SKM-1 treated with dmso at 0.1 percent for 144 hours (cell line): Measurements from ENCODE around the gene SLC35B4.

Experiments
- DNase-seq: peaks from one replicate; lab custom pipeline; 2025; ENCODE audit not compliant: unreplicated experiment; lab: John Stamatoyannopoulos, UW

SLC35B4 gene

GRCh38 chr7:134293002-134293740 lies 23.6 kb downstream of the SLC35B4 start:
- DNase-seq, result peak; percentile 71

DNA sequence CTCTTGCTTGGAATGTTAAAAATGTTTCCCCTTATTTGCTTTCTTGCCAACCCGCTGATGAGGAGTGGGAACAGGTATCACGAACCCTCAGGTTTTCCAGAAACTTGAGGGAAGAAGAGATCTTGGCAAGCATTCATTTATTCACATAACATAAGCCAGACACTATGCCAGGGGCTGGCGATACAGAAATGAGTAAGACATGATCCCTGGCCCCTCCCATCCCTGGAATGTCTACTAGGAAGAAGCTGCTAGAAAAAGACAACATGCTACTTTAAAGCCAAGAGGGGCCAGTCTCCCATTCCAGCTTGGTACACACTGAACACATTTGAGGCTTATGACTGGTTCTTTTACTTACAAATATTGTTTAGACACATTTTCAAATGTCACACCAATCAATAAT lies 26.4 kb downstream of the SLC35B4 start:
- DNase-seq, result no peak

GRCh38 chr7:134289841-134290240 lies 26.9 kb downstream of the SLC35B4 start:
- no peak for DNase-seq

DNA sequence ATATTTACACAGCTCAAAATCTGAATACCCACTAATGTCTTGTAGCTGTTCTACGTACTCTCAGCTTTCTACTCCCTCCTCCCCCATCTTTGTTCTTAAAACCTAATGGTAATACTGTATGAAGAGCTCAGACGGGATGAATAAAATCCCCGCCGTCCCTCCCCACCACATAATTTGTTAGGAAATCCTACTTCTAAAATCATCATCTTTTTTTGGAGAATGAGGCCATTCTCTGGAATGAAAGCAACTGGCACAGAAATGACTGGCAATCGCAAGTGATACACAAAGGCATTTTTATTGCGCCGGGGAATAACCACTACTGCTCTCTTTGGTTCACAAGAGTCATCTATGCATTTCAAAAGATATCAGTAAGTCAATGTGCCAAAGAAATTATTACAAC lies 27.3 kb downstream of the SLC35B4 start:
- no peak for DNase-seq

- no peak for DNase-seq
Observed at GRCh38 chr7:134287916-134288659, 28.6 kb downstream of the SLC35B4 start.

DNA sequence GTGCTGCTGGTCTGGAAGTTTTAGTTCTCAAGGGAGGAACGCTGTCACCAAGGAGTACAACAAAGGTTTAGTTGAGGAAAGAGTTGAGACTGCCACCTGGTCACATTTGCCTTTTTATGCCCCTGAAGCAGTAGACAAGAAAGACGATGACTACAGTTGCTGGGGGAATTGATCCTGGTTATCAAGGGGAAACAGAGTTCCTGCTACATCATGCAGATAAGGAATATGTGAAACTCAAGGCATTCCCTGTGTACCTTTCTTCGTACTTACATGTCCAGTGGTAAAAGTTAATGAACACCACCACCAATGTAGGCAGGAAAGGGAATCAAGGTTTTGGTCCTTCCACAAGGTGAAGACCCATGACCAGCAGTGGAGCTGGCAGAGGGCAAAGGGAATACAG lies 31.8 kb downstream of the SLC35B4 start:
- DNase-seq, result no peak

GRCh38 chr7:134284011-134284410 lies 32.7 kb downstream of the SLC35B4 start:
- DNase-seq, result no peak

GRCh38 chr7:134280508-134280907 lies 36.2 kb downstream of the SLC35B4 start:
- no peak for DNase-seq

DNA sequence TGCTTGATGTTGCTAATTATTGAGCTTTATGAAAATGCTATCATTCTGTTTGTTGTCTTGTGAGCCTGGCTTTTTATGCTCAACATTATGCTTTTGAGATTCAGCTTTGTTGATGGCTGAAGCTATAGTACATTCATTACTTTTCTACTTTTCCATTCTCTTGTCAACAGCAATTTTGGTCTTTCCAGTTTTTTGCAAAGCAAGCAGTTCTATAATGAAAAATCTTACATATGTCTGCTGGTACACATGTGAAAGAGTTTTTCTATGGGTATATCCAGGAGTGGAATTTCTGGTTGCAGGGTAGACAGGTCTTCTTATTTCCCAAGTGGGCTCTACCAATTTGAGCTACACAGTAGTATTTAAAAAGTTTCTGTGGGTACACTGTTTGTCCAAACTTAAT lies 36.8 kb downstream of the SLC35B4 start:
- DNase-seq, result no peak

DNA sequence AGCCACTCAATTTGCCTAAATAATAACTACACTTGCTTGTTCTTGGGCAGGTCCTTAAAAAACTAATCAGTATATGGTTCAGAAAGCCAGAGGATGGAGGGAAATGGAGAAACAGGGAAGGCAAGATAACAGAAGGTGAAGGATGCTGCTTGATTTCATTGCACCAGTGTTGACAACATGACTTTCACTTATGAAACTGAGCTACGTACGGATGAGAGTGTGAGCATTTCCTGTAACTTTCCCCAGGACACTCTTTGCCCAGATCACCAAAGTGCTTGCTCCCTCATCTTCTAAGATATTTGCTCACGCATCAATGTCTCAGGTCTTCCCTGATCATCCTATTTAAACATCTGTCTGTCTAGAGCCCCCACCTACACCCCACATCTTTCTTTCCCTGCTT lies 37.4 kb downstream of the SLC35B4 start:
- DNase-seq, result no peak

DNA sequence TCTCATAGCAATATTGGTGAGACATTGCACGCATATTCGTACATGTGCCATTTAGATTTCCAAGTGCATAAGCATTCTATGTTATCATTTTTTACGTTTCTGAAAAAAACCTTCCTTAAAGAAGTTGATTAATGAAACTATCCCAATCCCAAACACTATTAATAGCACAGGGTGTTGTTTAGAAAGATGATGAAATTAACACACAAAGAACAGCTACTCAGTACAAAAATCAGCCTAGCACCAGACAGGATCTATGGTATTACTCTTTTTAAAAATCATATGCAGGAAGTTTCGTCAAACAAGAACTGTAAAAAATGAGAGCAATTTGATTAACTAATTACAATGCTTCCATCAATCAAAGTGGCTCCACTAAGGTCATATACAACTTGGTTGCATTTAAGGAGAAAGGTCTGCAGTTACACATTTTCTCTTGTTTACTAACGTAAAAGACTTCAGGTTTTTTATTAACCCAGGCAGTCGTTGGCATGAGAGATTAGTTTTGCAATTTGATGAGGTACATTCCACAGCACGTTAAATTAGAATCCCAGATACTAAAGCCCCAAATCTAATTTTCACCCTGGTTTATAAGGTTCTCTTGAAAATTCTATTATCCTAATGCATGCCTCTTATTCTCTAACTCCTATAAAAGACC lies 38.1 kb downstream of the SLC35B4 start:
- DNase-seq, result no peak

- no peak for DNase-seq
Observed at GRCh38 chr7:134276951-134277350, 39.8 kb downstream of the SLC35B4 start.

GRCh38 chr7:134262322-134262721 lies 54.4 kb downstream of the SLC35B4 start:
- DNase-seq, result no peak

DNA sequence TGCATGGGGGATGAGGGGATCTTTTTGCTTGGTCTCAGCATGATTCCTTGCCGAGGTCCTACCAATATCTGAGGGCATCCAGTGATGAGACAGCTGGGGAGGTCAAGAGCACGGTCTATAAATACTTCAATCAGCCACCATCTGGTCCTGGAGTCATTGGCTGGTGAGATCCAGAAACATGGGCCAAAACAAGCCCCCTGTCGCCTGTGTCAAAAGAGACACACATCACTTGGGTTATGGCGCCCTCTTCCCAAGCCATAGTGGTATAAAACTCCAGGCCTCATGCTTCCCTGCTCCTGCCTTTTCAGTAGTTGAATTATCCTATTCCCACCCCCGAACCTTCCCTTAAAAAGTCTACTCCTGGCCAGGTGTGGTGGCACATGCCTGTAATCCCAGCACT lies 60.9 kb downstream of the SLC35B4 start:
- no peak for DNase-seq

DNA sequence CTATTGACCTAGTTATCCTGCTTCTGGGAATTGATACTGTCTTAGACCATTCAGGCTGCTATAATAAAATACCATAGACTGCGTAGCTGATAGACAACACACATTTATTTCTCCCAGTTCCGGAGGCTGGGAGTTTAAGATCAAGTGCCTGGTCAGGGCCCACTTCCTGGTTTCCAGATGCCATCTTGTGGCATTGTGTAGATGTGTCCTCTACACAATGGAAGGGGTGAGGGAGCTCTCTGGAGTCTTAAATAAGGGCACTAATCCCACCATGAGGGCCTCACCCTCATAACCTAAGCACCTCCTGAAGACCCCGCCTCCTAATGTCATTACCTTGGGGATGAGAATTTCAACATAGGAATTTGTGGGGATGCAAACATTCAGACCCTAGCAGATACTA lies 62.4 kb downstream of the SLC35B4 start:
- no peak for DNase-seq

DNA sequence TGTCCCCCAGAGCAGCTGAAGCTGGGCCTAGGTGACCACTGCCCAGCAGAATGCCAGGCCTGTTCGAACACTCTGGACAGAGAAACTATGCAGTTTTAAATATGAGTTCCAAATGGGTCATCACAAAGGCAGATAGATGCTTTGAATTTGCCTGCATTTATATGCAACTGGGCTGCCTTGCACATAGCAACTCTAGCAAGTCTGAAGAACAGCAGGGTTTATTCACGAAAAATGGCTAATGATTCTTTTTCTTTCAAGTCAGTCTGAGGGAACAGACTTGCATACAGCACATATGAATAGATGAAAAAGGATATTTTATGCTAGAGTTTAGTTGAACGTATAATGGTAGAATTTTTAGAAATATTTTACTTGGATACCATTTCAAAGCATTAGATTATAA lies 68.5 kb downstream of the SLC35B4 start:
- no peak for DNase-seq

- DNase-seq, result no peak
Observed at GRCh38 chr7:134246761-134247160, 70.0 kb downstream of the SLC35B4 start.

GRCh38 chr7:134246347-134246746 lies 70.4 kb downstream of the SLC35B4 start:
- DNase-seq, result no peak

DNA sequence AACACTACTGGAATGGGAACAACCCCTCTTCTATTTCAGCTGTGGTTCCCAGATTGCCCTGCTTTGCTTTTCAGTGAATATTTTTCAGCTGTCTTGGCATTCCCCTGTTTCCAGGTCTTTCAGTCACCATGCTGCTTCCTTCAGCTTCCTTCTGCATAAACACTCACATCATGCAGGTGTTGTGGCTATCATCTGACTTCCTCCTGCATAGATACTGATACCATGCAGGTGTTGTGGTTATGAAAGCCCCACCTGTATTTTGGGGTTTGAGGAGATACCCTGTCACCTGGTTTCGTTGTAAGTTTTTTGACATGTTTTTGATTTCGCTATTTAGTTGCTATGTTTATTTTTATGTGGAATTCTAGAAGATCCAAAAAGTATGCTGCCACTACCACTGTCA lies 71.5 kb downstream of the SLC35B4 start:
- DNase-seq, result no peak
